IPS-NIHi11 (cell line): ENCODE data around the gene PHLDB1.

ENCODE experiments used
- DNase-seq: peaks from one replicate; pipeline ENCODE4 v3.0.0; 2012; ENCODE audit warnings: mixed read lengths, low spot score

PHLDB1 gene

DNA sequence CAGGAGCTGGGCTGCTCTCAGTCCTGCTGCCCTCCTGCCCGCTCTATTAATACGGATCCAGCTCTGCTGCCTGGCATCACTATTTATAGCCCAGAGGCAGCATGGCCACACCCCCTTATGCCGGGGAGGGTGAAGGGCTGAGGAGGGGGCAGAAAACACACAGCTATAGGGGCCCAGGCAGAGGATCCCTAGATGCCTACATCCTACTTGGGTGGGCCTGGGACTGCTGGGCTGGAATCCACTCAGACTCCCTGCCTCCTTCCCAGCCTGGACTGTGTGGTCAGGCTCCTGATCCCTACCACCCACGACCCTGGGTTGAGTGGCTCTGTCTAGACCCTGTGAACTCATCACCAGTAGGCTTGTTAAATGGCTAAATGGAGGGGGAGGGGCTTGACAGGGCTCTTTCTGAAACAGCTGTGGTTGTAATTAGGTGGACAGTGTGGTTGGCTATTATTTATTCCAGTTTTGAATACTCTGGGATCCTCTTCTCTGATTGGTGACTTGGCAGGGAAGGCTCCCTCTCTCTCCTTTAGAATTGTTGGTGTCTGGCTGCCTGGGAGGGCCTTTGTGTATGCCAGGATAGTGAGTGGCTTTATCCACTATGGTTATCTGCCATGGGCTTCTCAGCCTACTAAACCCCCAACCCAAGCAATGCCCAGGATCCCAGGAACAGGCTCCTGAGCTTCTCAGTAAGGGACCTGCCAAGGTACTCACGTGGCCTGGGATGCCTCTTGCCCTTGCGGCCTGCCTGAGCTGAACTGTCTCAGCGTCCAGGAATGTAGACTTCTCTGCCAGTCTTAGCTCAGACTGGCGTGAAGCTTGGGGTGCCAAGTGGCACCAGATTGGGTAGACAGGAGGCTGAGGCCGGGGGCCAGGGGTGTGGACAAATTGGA lies 15.2 kb downstream of the PHLDB1 start:
- DNase-seq, result no peak

DNA sequence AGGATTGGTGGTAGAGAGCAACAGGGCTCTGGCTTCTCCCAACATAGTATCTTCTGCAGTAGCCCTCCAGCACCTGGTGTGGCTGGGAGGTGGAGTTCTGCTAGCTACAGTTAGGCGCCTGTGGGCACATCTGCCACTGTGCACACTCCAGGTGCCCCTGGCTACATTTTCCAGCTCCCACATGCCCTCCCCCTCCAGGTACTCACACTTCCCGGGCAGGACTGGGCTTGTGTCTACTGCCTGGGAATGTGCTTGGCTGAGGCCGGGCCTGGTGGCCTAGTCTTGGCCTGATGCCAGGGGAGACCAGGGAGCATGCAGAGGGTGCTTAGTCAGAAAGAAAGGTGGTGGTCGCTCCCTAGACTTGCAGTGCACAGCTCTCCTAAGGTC lies 15.8 kb downstream of the PHLDB1 start:
- DNase-seq, result no peak

DNA sequence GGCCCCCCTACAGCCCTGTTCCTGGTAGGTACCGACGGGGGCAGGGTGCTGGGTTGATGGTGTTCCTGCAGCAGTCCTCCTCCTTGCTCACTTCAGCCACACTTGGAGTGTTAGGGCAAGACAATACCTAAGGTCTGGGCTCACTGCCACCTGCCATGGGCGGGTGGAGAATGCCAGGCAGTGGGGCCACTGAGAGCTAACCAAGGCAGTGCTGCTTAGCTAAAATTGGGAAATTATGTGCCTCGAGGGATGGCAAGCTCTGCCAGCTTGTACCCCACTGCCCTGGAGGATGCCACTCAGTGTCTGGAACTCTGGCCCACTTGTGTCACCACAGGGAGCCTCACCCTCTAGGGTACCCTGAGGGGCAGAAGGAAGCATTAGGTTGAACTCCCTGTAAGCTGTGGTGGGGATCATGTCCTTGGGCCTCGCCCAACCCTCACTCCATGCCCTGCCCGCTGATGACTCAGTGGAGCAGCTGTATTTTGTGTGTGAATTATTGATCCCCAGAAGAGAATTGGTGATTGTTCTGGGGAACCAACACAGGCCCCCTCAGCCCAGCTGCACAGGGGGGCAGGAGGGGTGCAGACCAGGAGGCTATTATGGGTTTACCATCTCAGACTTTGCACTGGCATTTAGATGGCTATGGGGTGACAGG lies 17.7 kb downstream of the PHLDB1 start:
- no peak for DNase-seq

DNA sequence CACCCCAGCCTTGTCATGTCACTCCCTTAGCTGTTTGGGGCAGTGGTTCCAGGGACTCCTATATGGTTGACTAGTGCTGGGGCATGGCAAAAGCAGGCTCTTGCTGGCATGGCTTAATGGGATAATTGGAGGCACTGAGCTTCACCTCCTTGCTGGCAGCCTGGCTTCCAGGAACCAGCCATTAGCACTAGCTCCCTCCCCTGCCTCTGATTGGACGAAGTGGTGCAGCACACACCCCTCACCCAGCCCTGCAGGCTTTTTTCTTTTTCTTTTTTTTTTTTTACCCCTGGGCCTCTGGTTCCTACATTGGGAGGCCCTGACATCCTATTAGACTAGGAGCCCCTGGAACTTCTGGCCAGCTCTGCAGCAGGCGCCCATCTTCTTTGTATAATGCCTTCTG lies 18.6 kb downstream of the PHLDB1 start:
- peak; percentile 69 for DNase-seq

DNA sequence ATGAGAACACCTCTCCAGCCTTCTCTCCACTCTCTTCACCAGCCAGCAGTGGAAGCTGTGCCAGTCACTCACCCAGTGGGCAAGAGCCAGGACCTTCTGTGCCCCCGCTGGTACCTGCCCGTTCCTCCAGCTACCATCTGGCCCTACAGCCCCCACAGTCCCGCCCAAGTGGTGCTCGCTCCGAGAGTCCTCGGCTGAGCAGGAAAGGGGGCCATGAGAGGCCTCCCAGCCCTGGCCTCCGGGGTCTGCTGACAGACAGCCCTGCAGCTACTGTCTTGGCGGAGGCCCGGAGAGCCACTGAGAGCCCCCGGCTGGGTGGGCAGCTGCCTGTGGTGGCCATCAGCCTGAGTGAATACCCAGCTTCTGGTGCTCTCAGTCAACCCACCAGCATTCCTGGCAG lies 20.2 kb downstream of the PHLDB1 start:
- DNase-seq, result no peak

DNA sequence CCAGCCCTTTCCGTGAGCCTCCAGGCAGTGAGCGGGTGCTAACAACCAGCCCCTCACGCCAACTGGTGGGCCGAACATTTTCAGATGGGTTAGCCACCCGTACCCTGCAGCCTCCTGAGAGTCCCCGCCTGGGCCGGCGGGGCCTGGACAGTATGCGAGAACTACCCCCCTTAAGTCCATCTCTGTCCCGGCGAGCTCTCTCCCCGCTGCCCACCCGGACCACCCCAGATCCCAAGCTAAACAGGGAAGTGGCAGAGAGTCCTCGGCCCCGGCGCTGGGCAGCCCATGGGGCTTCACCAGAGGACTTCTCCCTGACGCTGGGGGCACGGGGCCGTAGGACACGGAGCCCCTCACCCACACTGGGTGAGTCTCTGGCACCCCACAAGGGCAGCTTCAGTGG lies 20.6 kb downstream of the PHLDB1 start:
- no peak for DNase-seq

DNA sequence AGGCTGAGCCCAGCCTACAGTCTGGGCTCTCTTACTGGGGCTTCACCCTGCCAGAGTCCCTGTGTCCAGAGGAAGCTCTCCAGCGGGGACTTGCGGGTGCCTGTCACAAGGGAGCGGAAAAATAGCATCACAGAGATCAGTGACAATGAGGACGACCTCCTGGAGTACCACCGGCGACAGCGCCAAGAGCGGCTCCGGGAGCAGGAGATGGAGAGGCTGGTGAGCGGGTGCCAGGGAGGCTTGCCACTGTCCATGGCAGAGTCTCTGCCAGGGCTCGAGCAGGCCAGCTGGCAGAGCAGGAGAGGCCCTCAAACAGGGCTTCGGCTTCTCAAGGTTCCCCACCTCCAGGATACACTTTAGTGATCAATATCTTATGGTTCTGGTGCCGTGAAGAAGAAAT lies 21.0 kb downstream of the PHLDB1 start:
- no peak for DNase-seq

DNA sequence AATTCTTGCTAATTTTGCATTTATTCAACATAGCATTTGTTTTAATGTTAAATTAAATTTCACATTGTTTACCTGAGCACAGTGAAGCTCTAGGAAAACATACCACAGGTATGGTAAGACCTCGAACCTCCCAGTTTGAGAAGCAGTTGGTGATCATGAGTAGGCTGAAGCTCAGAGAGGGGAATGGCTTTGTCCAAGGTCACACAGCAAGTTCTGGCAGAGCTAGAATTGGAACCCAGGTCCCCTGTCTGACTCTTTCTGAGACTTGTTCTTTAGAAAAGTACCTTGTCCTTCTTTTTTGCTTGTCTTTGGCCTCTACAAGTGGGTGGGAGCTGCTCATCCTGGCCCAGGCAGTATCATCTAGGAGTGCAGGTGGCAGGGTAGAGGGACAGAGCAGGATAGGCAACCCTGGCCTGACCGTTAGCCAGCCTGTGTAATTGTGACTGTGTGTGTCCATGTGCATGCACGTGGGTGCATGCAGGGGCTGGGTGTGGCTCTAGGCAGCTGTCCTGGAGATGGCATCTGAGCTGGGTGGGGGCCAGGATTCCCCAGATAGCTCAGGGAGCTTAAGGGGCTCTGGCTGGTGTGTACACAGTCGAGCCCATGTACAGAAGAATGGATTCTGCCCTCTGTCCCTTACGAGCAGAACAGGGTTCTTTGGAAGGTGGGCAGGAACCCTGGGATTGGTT lies 21.6 kb downstream of the PHLDB1 start:
- no peak for DNase-seq

DNA sequence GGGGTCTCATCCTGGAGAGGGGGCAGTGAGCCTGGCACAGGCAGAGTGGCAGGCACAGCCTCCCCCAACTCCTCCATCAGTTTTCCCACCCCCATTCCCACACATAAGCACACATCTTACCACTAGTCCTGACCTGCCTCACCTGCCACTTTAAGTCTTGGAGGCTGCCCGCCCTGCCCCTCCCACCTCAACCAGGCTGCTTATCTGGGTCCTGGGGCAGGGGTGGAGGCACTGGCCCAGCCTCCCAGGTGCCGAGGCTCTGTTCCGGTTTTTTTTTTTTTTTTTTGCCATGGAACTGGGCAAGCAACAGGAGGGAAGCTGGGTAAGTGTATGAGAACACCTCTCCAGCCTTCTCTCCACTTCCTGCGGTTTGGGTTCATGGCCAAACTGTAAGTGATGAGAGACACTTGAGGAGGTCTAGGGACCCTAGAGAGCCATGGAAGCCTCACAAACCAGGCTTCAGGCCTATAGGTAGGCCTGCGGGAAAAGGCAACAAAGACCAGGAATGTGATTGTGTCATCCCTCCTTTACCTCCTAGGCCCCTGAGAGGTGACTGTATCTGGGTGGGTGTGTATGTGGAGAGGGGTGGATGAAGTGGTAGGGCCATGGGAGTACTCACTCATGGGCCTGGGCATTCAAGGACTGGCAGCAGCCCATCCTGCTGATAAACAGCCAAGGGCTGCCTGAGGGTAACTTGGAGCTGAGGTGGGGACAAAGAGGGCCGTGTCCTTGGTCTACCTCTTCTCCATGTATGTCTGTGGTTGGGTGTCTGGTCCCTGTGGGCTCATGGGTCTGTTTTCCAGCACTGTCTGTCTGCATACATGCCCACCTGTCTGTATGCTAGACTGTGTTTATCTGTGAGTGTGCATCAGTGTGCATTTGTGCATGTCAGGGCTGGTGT lies 22.6 kb downstream of the PHLDB1 start:
- DNase-seq, result no peak

DNA sequence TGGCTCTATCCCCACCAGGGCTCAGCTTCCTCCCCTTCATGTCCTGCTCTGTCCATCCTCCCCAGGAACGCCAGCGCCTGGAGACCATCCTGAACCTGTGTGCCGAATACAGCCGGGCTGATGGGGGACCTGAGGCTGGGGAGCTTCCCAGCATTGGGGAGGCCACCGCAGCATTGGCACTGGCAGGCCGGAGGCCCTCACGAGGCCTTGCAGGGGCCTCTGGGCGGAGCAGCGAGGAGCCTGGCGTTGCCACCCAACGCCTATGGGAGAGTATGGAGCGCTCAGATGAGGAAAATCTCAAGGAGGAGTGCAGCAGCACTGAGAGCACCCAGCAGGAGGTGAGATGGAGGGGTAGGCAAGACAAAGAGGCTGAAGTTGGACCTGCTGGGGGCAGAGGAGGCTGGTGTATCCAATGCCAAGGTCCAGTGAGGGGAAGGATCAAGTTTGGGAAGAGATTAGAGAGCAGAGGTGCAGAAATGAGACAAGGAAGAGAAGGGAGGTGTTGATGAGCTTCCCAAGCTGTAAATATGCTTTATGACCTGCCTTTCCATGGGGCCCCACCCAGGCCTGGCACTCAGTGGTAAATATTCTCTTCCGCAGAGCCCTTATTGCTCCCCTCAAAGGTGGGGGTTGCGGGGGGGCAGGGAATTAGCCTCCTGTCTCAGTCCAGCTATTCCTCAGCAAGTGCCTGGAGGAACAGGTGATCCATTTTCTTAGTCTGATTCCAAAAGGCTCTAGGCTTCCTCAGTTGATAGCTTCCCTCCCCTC lies 23.9 kb downstream of the PHLDB1 start:
- no peak for DNase-seq

DNA sequence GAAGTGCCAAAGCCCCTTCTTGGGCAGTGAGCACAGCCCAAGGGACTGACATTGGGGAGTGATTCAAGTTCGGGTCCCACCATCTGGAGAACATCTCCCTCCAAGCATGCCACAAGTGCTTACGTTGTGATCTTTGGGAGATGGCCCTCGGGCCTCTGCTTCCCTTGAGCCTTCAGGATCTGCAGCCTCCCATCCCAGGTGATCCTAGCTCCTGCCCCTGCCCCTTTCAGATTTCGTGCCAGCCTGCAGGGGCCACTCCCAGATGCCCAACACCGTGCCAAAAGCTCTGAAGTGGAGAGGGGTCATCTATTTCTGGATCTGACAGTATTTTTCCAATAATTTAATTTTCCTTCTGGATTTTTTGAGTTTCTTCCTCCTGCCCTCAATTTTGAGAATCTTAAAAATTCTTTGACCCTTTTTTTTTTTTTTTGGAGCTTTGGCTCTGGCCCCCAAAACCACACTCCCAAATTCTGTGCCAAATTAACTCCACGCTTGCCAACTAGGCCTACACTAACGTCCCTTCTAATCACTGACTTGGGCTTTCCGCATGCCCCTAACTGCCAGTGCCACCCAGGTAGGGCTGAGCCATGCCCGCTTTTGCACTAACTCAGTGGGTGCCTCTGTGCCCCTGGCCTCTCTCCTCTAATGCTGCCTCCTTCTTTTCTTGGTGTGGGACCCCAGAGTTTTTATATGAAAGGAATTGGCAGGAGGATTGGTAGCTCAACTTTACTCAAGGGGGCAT lies 25.3 kb downstream of the PHLDB1 start:
- DNase-seq, result no peak

DNA sequence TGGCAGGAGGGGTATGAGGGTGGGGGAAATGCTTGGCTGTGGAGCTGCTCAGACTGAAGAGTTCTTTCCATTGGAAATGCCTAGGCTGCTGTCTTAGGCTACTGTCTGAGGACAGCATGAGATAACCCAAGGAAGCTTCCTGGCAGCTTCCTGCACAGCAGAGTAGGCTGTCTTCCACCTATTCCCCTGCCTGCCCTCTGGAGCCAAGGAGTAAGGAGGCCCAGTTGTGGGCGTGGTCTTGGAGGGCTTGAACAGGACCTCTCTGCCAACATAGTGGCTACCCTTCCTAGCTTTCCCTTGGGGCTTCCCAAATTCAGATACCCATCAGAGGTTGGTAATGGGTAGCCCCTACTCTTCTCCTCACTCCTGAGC lies 25.9 kb downstream of the PHLDB1 start:
- no peak for DNase-seq

DNA sequence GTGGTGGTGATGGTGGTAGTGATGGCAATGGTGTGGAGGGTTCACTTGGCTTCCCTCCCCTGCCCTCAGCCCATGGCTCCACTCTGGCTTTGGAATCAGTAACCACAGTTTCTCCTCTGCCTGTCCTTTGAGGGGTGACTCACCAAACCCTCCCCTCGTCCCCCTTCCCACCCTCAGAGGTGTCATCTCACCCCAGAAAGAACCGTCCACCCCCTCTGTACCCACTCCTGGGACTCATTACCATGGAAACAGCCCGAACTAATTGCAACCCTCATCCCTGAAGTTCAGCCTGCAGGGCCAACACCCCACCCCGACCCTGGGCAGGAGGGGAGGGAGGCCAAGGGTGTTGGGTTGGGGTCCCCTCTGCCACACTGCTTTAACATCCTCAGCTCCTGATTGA lies 26.6 kb downstream of the PHLDB1 start:
- DNase-seq, result no peak

DNA sequence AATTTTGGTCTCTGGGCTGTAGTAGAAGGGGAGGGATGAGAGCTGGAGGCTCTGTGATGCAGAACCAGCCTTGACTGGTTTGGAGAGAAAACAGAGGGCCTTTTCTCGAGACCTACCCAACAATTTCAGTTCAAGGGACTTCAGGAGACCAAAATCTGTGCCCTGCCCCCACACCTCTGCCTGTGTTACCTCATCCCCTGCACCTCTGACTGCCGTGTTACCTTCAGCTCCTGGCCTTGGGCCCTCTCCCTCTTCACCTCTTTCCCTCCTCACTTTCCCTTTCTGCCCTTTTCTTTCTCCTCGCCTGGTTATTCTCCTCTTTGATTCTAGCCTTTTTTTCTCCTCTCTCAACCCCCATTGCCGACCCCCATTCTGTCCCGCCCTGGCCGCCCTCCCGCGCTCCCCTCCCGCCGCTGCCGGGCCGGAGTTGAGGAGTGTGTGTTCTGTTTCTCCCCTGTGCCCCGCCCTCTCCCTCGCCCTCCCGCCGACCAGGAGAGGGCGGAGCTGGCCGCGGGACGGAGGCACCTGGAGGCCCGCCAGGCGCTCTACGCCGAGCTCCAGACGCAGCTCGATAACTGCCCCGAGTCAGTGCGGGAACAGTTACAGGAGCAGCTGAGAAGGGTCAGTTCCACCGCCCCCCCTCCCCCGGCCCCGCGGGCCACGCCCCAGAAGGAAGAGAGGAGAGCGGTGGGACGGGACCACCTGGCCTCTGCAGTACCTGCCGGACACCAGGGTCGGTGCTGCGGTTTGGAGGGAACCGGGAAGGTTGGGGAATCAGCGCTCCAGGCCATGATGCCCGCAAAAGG lies 27.2 kb downstream of the PHLDB1 start:
- peak; percentile 94 for DNase-seq

DNA sequence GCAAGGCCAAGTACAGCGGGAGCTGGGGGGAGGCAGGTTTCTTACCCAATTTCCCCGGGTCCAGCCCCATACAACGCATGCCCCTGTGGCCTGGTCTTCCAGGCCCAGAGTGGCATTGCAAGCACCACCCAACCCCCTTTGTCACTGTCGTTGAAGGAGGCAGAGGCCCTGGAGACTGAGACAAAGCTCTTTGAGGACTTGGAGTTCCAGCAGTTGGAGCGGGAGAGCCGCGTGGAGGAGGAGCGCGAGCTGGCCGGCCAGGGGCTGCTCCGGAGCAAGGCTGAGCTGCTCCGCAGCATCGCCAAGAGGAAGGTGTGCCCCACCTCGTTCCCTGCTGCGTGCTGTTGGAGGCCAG lies 27.8 kb downstream of the PHLDB1 start:
- DNase-seq, result no peak

DNA sequence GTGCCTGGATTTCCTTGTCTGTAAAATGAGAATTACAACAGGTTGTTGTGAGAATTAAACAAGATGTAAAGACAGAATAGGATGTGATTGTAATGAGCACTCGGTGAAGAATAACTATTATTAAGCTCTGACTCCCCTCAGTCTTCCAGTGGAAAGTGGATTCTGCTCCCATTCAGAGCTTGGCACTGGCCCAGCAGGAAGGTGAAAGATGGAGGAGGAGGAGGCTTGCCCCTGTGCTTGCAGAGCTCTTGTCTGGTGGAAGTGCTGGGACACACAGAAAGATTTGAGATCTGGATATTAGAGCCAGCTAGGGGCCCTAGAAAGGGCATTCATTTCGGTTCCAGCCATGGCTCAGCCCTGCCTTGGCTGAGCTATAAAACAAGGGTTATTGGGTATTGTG lies 28.2 kb downstream of the PHLDB1 start:
- no peak for DNase-seq

DNA sequence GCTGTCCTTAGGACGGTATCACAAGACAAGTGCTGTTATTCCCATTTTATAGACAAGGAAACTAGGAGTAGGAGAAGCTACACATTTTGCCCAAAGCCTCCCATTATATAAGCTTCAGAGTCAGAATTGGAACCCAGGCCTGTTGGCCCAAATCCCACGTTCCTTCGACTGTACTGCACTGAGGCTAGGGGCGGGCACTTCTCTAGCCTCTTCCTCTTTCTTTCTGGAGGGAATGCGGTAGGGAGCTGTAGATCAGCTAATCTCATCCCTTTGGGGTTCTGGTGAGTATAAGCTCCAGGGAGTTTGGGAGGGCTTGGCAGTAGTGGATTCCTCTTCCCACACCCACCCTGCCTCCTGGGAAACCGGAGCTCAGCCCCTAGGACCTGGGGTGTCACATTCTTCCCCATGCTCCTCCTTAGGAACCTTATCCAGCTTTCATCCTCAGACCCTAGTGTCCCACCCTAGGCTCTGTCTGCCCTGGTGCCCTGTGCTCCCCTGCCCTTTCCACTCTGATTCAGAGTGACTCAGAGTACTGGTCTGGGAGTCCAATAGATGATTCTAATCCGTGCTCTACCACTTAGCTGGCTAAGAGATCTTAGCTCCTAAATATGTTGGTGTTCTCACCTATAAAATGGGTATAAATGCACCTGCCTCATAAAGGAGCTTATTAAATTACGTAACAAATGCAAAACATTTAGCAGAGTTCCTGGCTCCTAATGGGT lies 29.3 kb downstream of the PHLDB1 start:
- DNase-seq, result no peak

DNA sequence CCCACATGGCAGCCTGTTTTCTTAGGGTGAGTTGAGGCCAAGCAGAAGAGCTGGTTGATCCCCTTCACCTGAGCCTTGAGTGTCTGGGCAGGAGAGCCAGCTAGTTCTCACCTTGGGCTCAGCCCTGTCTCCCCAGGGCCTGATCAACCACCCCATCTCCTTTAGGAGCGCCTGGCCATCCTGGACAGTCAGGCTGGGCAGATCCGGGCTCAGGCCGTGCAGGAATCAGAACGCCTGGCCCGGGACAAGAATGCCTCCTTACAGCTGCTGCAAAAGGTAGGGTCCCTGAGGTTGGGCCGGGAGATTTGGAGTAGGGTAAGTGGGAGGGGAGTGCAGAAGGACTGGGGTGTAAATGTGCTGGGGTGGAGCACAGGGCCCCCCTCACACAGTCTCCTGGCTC lies 31.3 kb downstream of the PHLDB1 start:
- no peak for DNase-seq

DNA sequence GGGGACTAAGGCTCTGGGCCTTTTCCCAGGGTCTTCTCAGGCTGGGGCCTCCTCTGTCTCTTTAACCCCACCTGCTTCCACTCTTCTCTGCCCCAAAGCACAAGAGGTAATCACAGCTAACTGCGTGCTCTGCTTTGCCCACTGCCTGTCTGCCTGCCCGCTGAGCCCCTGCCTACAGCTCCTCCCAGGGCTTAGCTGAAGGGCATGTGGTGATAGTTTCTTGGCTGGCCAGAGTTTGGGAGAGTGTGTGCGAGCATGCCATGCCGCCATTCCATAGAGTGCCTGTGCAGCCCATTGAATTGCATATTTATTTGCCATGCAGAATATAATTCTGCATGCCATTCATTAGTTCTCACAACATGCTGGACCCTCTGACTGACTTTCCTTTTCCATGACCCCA lies 32.5 kb downstream of the PHLDB1 start:
- no peak for DNase-seq
